Kidney epithelial cell (primary cell): ENCODE data around the gene KRTAP10-6. TPM values are rescaled to one million over a fixed set of nuclear protein-coding genes. Genes with fewer than 3 reads are reported as not detected.

Experiments used
- DNase-seq: peaks from one replicate; pipeline ENCODE4 v3.0.0-alpha.2; 2010; ENCODE audit warnings: low read depth
- H3K27me3 ChIP-seq: 2 replicates; pipeline ENCODE4 v1.6.0; 2011; ENCODE audit warnings: low read length; ENCODE audit not compliant: control insufficient read depth, insufficient read depth
- H3K36me3 ChIP-seq: 2 replicates; pipeline ENCODE4 v1.5.1; 2011; ENCODE audit warnings: low read length; ENCODE audit not compliant: control insufficient read depth, insufficient read depth
- H3K4me3 ChIP-seq: 2 replicates; pipeline ENCODE4 v1.5.1; 2011; ENCODE audit warnings: low read depth, mild to moderate bottlenecking, control low read depth, low read length
- total RNA-seq: library from RNA; depleted of rRNA; stranded (reverse); fragments of >200 nt; gene quantifications from 2 replicates; pipeline ENCODE4 v1.2.3, GENCODE V29; 2015
- TF ChIP-seq, protein P1 (sequence below): IDR thresholded peaks from 2 replicates; pipeline ENCODE4 v1.5.1; 2011; ENCODE audit warnings: mild to moderate bottlenecking, moderate library complexity, low read length, control low read depth, inconsistent platforms; ENCODE audit not compliant: insufficient read depth, poor library complexity, severe bottlenecking

KRTAP10-6 gene
- total RNA-seq, 1 donor from 2014 or later, result not detected

DNA sequence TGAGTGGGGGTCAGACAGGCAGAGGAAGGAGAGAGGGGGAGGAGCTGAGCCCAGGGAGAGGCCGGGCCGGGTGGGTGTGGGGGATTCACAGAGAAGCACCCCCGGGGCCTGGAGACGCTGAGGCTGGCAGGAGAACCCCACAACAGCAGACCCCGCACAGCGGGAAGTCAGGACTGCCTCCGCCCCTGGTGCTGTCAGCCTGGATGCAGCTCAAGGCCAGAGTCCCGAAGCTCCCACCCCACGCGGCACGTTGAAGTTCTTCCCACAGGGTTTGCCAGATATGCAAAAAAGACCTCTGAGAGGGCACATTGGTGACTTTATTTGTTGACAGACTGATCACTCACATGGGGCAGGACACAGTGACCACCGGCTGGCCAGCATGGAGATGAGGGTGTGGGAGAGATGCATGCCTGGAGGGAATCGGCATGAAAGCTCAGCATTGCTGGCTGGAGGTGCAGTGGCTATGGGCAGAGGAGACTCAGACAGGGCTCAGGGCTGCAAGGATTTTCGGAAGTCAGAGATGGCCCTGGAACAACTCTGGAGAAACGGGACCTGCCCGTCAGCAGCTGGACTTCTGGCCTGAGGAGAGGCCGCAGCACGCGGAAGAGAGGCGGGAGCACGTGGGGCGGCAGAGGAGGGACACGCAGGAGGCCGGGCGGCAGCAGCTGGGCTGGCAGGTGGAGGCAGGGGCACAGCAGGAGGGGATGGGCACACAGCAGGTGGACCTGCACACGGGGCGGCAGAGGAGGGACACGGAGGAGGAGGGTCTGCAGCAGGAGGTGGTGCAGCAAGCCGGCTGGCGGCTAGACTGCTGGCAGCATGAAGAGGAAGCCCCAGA is 34.6 kb downstream of the KRTAP10-6 start:
- TF ChIP-seq, protein P1, sequence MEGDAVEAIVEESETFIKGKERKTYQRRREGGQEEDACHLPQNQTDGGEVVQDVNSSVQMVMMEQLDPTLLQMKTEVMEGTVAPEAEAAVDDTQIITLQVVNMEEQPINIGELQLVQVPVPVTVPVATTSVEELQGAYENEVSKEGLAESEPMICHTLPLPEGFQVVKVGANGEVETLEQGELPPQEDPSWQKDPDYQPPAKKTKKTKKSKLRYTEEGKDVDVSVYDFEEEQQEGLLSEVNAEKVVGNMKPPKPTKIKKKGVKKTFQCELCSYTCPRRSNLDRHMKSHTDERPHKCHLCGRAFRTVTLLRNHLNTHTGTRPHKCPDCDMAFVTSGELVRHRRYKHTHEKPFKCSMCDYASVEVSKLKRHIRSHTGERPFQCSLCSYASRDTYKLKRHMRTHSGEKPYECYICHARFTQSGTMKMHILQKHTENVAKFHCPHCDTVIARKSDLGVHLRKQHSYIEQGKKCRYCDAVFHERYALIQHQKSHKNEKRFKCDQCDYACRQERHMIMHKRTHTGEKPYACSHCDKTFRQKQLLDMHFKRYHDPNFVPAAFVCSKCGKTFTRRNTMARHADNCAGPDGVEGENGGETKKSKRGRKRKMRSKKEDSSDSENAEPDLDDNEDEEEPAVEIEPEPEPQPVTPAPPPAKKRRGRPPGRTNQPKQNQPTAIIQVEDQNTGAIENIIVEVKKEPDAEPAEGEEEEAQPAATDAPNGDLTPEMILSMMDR, result no peak
- DNase-seq, result no peak
- Histone ChIP-seq H3K4me3 (no peak overlapping the region), H3K27me3 (peaks cover 13% of the 10 kb centered on the region), H3K36me3 (no peaks in the 10 kb centered on the region)

DNA sequence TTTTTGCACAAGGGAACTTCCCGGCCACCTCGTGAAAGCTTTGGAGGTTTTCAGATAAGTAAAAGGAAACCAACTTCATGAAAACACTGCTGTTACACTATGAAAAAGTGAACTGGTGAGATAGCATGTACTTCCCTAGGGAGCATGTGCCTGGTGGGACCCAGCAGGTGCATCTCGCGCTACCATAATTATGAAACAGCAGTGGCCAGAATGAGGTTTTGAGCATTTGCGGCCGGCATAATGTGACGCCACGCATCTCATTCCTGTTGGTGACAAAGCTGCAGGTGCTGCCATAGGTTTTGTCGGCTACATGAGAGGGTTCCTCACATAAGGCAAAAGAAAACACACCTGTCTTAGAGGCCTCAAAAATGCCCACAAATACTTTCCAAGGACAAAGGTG is 35.4 kb downstream of the KRTAP10-6 start:
- H3K4me3 ChIP-seq, result no peak overlapping the region
- no peaks in the 10 kb centered on the region for H3K36me3 ChIP-seq
- DNase-seq, result no peak
- H3K27me3 ChIP-seq, result peaks cover 13% of the 10 kb centered on the region
- TF ChIP-seq, protein P1, result no peak

DNA sequence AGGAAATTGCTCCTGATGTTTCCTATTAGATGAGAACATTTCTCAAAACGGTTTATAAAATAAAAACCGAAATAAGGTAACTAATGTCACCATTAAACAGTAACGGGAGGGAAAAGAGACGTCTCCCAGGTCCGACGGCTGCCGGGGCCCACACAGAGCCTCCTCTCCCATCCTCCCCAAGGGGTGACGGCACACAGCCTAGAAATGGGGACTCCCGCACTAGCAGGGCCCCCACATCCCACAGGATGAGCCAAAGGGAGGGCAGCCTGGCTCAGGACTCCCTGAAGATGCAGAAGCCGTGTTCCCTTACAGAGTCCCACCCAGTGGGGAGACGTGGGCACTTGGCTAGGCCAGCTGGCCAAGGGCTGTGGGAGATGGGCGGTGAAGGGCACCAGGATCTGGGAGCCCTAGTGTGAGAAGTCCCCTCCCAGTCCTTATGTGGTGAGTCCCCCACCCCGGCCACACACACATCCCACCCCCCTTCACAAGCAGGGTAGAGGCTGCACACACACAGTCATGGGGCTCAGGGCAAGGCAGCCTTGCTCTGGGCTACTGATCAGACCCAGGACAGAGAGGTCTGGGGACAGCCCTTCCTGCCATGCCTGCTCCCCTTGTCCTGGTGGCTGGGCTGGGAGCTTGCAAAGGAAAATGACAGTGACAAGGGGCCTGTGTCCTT is 37.0 kb downstream of the KRTAP10-6 start:
- Histone ChIP-seq H3K27me3 (peaks cover 13% of the 10 kb centered on the region), H3K4me3 (no peak overlapping the region), H3K36me3 (no peaks in the 10 kb centered on the region)
- DNase-seq, result no peak
- TF ChIP-seq, protein P1, result no peak

DNA sequence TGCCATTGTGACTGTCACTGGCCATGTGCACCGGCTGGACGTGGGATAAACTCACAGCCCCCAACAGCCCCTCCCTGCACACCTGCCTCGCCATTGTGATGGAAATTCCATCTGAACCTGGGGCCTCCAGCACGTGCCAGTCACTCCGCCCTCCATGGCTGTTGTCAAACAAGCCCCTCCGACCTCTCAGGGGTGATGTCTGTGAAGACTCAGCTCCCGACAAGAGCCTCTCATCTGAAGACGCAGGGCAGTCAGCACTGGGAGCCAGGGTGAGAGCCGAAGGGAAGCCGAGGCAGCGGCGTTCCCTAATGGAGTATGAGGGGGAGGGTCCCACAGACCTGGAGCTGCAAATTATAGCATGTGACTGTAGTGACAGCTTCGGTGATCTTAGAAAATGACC is 39.6 kb downstream of the KRTAP10-6 start:
- peaks cover 6% of the 10 kb centered on the region for H3K27me3 ChIP-seq
- H3K36me3 ChIP-seq, result no peaks in the 10 kb centered on the region
- TF ChIP-seq, protein P1, result no peak
- no peak overlapping the region for H3K4me3 ChIP-seq
- DNase-seq, result no peak

DNA sequence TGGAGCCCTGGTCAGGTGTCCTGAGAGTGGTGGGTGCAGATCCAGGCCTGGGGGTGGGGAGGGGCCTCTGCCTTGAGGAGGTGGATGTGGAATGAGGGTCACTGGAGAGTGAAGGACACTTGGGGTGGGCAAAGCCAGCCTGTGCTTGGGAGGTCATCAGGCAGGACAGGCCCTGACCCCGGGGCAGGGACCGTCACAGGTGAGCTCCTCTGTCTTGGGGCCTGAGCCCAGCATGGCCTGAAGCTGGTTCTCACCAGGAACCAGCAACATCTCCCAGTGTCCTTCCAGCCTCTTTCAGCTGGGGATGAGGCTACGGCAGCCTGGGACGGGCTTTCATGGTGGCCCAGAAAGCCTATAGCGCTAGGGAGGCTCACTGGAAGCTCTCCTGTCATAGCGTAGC is 40.2 kb downstream of the KRTAP10-6 start:
- H3K27me3 ChIP-seq, result peaks cover 3% of the 10 kb centered on the region
- no peaks in the 10 kb centered on the region for H3K36me3 ChIP-seq
- TF ChIP-seq, protein P1, result no peak
- DNase-seq, result no peak
- no peak overlapping the region for H3K4me3 ChIP-seq
